Smooth muscle cell (in vitro differentiated cells): ENCODE data around the gene NEK4. TPM values are rescaled to one million over a fixed set of nuclear protein-coding genes. Genes with fewer than 3 reads are reported as not detected.

Experiments
- DNase-seq: peaks from one replicate; lab custom pipeline; 2025; ENCODE audit not compliant: unreplicated experiment; lab: John Stamatoyannopoulos, UW
- H2AFZ ChIP-seq: fragments of 200-600 bp; sonication (generic); 2 replicates; pipeline ENCODE4 v1.6.0; 2016; ENCODE audit warnings: antibody characterized with exemption, low read depth, mild to moderate bottlenecking
- H3F3A ChIP-seq: fragments of 200-600 bp; sonication (generic); 2 replicates; pipeline ENCODE4 v1.6.0; 2017; ENCODE audit warnings: antibody characterized with exemption, low read depth
- H3K27ac ChIP-seq: fragments of 200-600 bp; sonication (generic); 2 replicates; pipeline ENCODE4 v1.5.1; 2016; ENCODE audit warnings: low read depth, mild to moderate bottlenecking
- H3K27me3 ChIP-seq: fragments of 200-600 bp; sonication (generic); 2 replicates; pipeline ENCODE4 v1.6.1; 2016; ENCODE audit warnings: low read depth, mild to moderate bottlenecking
- H3K36me3 ChIP-seq: fragments of 200-600 bp; sonication (generic); 2 replicates; pipeline ENCODE4 v1.5.1; 2016; ENCODE audit warnings: low read depth
- H3K4me1 ChIP-seq: fragments of 200-600 bp; sonication (generic); 2 replicates; pipeline ENCODE4 v1.5.1; 2016; ENCODE audit warnings: low read depth
- H3K4me2 ChIP-seq: fragments of 200-600 bp; sonication (generic); 2 replicates; pipeline ENCODE4 v1.6.0; 2016; ENCODE audit warnings: mild to moderate bottlenecking
- H3K4me3 ChIP-seq: fragments of 200-600 bp; sonication (generic); 2 replicates; pipeline ENCODE4 v1.5.1; 2016; ENCODE audit warnings: mild to moderate bottlenecking
- H3K79me2 ChIP-seq: fragments of 200-600 bp; sonication (generic); 2 replicates; pipeline ENCODE4 v1.6.0; 2016; ENCODE audit warnings: low read depth, mild to moderate bottlenecking
- H3K9ac ChIP-seq: fragments of 200-600 bp; sonication (generic); 2 replicates; pipeline ENCODE4 v1.6.0; 2016; ENCODE audit warnings: low read depth
- H3K9me3 ChIP-seq: fragments of 200-600 bp; sonication (generic); replicated peaks from 2 replicates; pipeline ENCODE4 v1.5.1; 2016; ENCODE audit warnings: low read depth
- H4K20me1 ChIP-seq: fragments of 200-600 bp; sonication (generic); 2 replicates; pipeline ENCODE4 v1.6.0; 2016; ENCODE audit warnings: low read depth
- WGBS: methylation state at CpG from one replicate; pipeline ENCODE4 v1.1.7; 2016; ENCODE audit warnings: low lambda C conversion rate; 5-methylcytosine and 5-hydroxymethylcytosine counted together
- polyA plus RNA-seq: library from polyadenylated mRNA; unstranded; fragments of >200 nt; fragmentation: Nextera tagmentation; extraction: Ambion mirVana; gene quantifications from 2 replicates; pipeline ENCODE4 v1.2.1, GENCODE V29; 2016
- total RNA-seq: library from RNA; depleted of rRNA; stranded (reverse); fragments of >200 nt; gene quantifications from 2 replicates; pipeline ENCODE4 v1.2.3, GENCODE V29; 2014
- TF ChIP-seq, protein P1 (sequence below): fragments of 200-600 bp; sonication (generic); IDR thresholded peaks from 2 replicates; pipeline ENCODE4 v1.5.1; 2017; ENCODE audit warnings: borderline replicate concordance, mild to moderate bottlenecking, antibody characterized with exemption; ENCODE audit not compliant: insufficient read depth, poor library complexity, severe bottlenecking

The NEK4 gene
- total and polyA plus RNA-seq, 2 experiments from 2014 or later = 8.6 to 11.0 TPM

GRCh38 chr3:52683611-52684010 lies 87.1 kb downstream of the NEK4 start:
- peaks cover 91% of the 10 kb centered on the region for H3K79me2 ChIP-seq
- H3K9me3 ChIP-seq = no peaks in the 10 kb centered on the region
- WGBS = 97% methylated on average over 6 of the region's 6 CpGs
- peaks cover 11% of the 10 kb centered on the region for H3K36me3 ChIP-seq
- no peak overlapping the region for H3K4me3 ChIP-seq
- no peaks in the 10 kb centered on the region for H3K27me3 ChIP-seq
- peaks cover 25% of the 10 kb centered on the region for H4K20me1 ChIP-seq
- peaks cover 24% of the 10 kb centered on the region for H3K4me1 ChIP-seq
- no peak overlapping the region for H2AFZ ChIP-seq
- H3K27ac ChIP-seq = no peak overlapping the region
- H3F3A ChIP-seq = peaks cover 13% of the 10 kb centered on the region
- TF ChIP-seq, protein P1, sequence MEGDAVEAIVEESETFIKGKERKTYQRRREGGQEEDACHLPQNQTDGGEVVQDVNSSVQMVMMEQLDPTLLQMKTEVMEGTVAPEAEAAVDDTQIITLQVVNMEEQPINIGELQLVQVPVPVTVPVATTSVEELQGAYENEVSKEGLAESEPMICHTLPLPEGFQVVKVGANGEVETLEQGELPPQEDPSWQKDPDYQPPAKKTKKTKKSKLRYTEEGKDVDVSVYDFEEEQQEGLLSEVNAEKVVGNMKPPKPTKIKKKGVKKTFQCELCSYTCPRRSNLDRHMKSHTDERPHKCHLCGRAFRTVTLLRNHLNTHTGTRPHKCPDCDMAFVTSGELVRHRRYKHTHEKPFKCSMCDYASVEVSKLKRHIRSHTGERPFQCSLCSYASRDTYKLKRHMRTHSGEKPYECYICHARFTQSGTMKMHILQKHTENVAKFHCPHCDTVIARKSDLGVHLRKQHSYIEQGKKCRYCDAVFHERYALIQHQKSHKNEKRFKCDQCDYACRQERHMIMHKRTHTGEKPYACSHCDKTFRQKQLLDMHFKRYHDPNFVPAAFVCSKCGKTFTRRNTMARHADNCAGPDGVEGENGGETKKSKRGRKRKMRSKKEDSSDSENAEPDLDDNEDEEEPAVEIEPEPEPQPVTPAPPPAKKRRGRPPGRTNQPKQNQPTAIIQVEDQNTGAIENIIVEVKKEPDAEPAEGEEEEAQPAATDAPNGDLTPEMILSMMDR = no peak
- DNase-seq = no peak
- H3K9ac ChIP-seq = no peak overlapping the region
- H3K4me2 ChIP-seq = no peak overlapping the region

DNA sequence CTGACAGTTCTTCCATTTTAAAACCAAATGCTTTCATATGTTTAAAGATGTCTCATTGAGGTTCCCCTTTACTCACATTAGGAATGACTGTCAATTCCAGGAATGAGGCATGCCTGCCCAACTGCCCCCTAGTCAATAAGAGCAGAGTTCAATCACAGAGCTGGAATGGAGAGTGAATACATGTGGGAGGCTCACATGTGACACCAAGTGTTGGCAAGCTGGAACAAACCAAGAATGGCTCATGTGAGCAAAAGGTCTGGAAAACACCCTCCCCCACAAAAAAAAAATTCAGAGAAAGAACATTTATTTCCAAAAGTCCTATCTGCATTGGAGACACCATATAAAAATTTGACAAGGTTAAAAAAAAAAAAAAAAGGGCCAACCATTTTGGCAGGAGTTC lies 88.7 kb downstream of the NEK4 start:
- Histone ChIP-seq H3K4me3 (no peak overlapping the region), H2AFZ (no peak overlapping the region), H4K20me1 (peaks cover 22% of the 10 kb centered on the region), H3K27ac (peak overlapping the region; percentile 37), H3K27me3 (no peaks in the 10 kb centered on the region), H3K36me3 (peaks cover 18% of the 10 kb centered on the region), H3K9ac (peak overlapping the region; percentile 2), H3K4me2 (no peak overlapping the region), H3K9me3 (no peaks in the 10 kb centered on the region), H3K4me1 (peaks cover 12% of the 10 kb centered on the region), H3K79me2 (peaks cover 82% of the 10 kb centered on the region), H3F3A (no peaks in the 10 kb centered on the region)
- DNase-seq = no peak
- TF ChIP-seq, protein P1 = peak; percentile 11

DNA sequence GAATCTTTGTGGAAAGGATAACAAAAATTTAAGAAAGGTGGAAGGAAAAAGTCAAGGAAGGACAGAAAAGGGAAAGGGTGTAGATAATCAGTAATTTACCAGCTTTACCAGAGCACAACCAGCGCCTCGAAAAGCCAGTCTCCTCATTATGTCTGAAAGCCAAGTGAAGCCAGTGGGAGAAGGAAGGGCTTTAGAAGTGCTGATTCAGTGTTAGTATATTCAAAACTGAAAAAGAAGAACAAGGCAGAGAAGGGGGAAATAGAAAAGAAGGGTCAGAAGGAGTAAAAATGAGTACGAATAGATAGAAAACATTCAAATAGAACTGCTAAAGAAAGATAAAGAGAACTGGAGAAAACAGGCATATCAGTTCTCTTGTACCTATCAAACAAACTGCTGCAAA lies 89.1 kb downstream of the NEK4 start:
- H3K79me2 ChIP-seq = peaks cover 78% of the 10 kb centered on the region
- peak overlapping the region; percentile 37 for H3K27ac ChIP-seq
- H3K9me3 ChIP-seq = no peaks in the 10 kb centered on the region
- no peak overlapping the region for H3K4me3 ChIP-seq
- H3F3A ChIP-seq = no peaks in the 10 kb centered on the region
- H3K36me3 ChIP-seq = peaks cover 18% of the 10 kb centered on the region
- DNase-seq = no peak
- TF ChIP-seq, protein P1 = no peak
- H3K4me1 ChIP-seq = peaks cover 8% of the 10 kb centered on the region
- H3K4me2 ChIP-seq = no peak overlapping the region
- no peaks in the 10 kb centered on the region for H3K27me3 ChIP-seq
- H2AFZ ChIP-seq = no peak overlapping the region
- 92% methylated on average over 3 of the region's 3 CpGs for WGBS
- peak overlapping the region; percentile 2 for H3K9ac ChIP-seq
- peaks cover 22% of the 10 kb centered on the region for H4K20me1 ChIP-seq

DNA sequence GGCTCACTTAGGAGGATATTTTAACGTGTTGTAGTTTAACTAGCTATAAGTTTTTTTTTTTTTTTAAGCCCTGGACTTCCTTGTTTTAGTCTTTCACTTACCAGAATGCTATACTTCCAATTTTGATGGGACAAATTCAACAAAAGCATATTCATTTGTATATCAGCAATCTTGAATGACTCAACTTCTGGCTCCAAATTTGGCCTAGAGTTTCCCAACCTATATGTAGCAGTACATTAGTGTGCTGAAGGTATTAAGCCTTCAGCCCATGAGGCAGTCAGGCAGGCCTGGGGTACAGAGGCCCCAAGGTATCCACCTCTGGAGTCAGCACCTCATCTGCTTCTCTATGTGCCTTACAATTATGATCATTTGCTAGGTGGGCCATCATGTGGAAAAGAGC lies 90.9 kb downstream of the NEK4 start:
- Histone ChIP-seq H3K4me3 (no peak overlapping the region), H3F3A (no peaks in the 10 kb centered on the region), H3K79me2 (peaks cover 72% of the 10 kb centered on the region), H3K4me1 (peaks cover 7% of the 10 kb centered on the region), H3K36me3 (peaks cover 24% of the 10 kb centered on the region), H3K9me3 (no peaks in the 10 kb centered on the region), H2AFZ (no peak overlapping the region), H3K9ac (no peak overlapping the region), H3K27ac (no peak overlapping the region), H4K20me1 (peaks cover 22% of the 10 kb centered on the region), H3K27me3 (no peaks in the 10 kb centered on the region), H3K4me2 (no peak overlapping the region)
- no peak for DNase-seq
- TF ChIP-seq, protein P1 = no peak
- WGBS = 96% methylated on average over 1 of the region's 1 CpG
